CD4-positive, CD25-positive, alpha-beta regulatory T cell (primary cell): ENCODE measurements around the gene MINDY3. TPM values are rescaled to one million over a fixed set of nuclear protein-coding genes. Genes with fewer than 3 reads are reported as not detected.

Experiments used
- ATAC-seq, 2 donors: fragments of 150-1000 bp; cut with Tn5 transposase; one replicate each; pipeline ENCODE4 v1.10.0; 2021; ENCODE audit warnings: low read depth in 2 of 2, moderate number of reproducible peaks in 2 of 2, moderate library complexity in 1 of 2
- DNase-seq, 3 donors: peaks; one replicate each; pipeline versions ENCODE4 v3.0.0 to v3.0.0-alpha.2; 2012 to 2022; ENCODE audit warnings: mixed read lengths in 1 of 3
- H3K27ac ChIP-seq: one replicate; pipeline ENCODE4 v1.7.0; 2013; ENCODE audit warnings: mild to moderate bottlenecking, low read length; ENCODE audit not compliant: insufficient read depth, poor library complexity, severe bottlenecking
- H3K27me3 ChIP-seq: one replicate; pipeline ENCODE4 v1.7.0; 2013; ENCODE audit warnings: low read length; ENCODE audit not compliant: control insufficient read depth, insufficient read depth
- H3K36me3 ChIP-seq: one replicate; pipeline ENCODE4 v1.7.0; 2013; ENCODE audit warnings: mild to moderate bottlenecking, low read length, moderate library complexity; ENCODE audit not compliant: control insufficient read depth, insufficient read depth
- H3K4me1 ChIP-seq: 2 replicates; pipeline ENCODE4 v1.7.0; 2013; ENCODE audit warnings: mild to moderate bottlenecking, low read length; ENCODE audit not compliant: insufficient read depth, control insufficient read depth, poor library complexity, severe bottlenecking
- H3K4me3 ChIP-seq: one replicate; pipeline ENCODE4 v1.7.0; 2013; ENCODE audit warnings: low read depth, mild to moderate bottlenecking, low read length, moderate library complexity
- H3K9me3 ChIP-seq, 2 experiments: 1 replicate in 1 of 2; 2 replicates in 1 of 2; pipeline ENCODE4 v1.7.0; 2013; ENCODE audit warnings: low read length in 2 of 2, mild to moderate bottlenecking in 1 of 2, moderate library complexity in 1 of 2; ENCODE audit not compliant: control insufficient read depth in 2 of 2
- H3K27ac Mint-ChIP-seq, 3 donors: one replicate each; pipeline ENCODE4 v1.8.0; 2020 to 2022; ENCODE audit warnings: mild to moderate bottlenecking in 3 of 3, mixed read lengths in 3 of 3, moderate library complexity in 2 of 3
- H3K27me3 Mint-ChIP-seq: one replicate; pipeline ENCODE4 v1.8.0; 2022; ENCODE audit warnings: mild to moderate bottlenecking, mixed read lengths
- H3K36me3 Mint-ChIP-seq: one replicate; pipeline ENCODE4 v1.8.0; 2020; ENCODE audit warnings: mixed read lengths
- H3K4me1 Mint-ChIP-seq, 4 donors: one replicate each; pipeline ENCODE4 v1.8.0; 2020 to 2022; ENCODE audit warnings: mixed read lengths in 4 of 4, mild to moderate bottlenecking in 1 of 4
- H3K4me3 Mint-ChIP-seq, 4 donors: one replicate each; pipeline ENCODE4 v1.8.0; 2020 to 2022; ENCODE audit warnings: mild to moderate bottlenecking in 4 of 4, mixed read lengths in 4 of 4, moderate library complexity in 3 of 4
- H3K9me3 Mint-ChIP-seq, 7 donors: one replicate each; pipeline ENCODE4 v1.8.0; 2020 to 2022; ENCODE audit warnings: mixed read lengths in 7 of 7, mild to moderate bottlenecking in 3 of 7, moderate library complexity in 2 of 7
- polyA plus RNA-seq, 4 donors: library from polyadenylated mRNA; unstranded; fragments of 300-500 nt; fragmentation: Illumina TruSeq; gene quantifications; one replicate each; pipeline ENCODE4 v1.2.3, GENCODE V29; 2021
- total RNA-seq: library from RNA; stranded (reverse); gene quantifications from one replicate; pipeline ENCODE4 v1.2.3, GENCODE V29; 2022

The MINDY3 gene
- total RNA-seq (37.1 TPM), polyA plus RNA-seq (1 to 10 TPM; 5.5 to 7.2 (median 6.7) TPM)

DNA sequence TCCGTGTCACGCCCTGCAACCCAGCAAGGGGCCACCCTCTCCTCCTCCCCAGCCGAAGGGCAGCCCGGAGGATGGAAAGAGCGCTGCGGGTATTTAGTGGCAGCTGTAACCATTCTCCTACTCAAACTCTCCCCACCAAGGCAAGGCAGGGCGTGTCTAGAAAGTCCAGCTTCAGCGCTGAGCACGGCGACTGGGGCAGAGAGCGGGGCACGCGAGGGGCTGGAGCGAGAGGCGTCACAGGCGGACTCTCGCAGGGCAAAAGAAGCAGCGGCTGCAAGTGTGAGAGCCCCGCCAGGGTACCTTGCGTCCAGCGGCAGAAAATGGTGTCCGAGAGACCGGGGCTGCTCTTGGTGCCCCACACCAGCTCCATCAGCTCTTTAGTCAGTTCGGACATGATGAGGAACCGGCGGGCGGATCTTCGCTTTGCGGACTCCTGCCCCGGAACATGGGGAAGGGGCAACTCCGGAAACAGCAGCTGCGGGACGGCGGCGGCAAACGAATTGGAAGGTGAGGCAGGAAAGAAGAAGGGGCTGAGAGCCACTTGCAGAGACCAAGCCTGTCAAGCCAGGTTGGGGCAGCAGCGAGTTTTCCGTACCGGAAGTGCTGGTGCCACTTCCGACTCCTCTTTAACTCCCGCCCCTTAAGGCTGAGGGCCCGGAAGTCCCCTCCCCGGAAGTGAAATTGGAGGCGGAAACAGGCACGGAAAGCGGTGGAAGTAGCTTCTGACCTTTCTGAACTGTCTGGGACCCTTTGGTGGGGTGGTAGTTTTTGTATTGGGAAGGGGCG, at the start of gene MINDY3:
TSS of gene MINDY3 (minus strand) at position 602 of the 786 bp plus-strand sequence. CDS start at position 394, 208 bp downstream.
- peaks cover 35 to 45% (median 40%) of the 10 kb centered on the region in 4 donors for H3K4me1 Mint-ChIP-seq
- H3K36me3 ChIP-seq, result no peaks in the 10 kb centered on the region
- H3K4me3 Mint-ChIP-seq, result peak within 1 kb of the TSS; percentile 97 to 99 (median 97)
- H3K27me3 ChIP-seq, result peaks cover 6% of the 10 kb centered on the region
- H3K9me3 ChIP-seq, result no peaks in the 10 kb centered on the region
- peaks cover 10% of the 10 kb centered on the region for H3K36me3 Mint-ChIP-seq
- peak within 1 kb of the TSS; percentile 93 for H3K4me3 ChIP-seq
- peak within 1 kb of the TSS; percentile 89 to 96 (median 94) for H3K27ac Mint-ChIP-seq
- peak; percentile 73 to 94 (median 82) for DNase-seq
- peak within 1 kb of the TSS; percentile 64 for H3K27ac ChIP-seq
- H3K4me1 ChIP-seq, result peaks cover 25% of the 10 kb centered on the region
- H3K9me3 Mint-ChIP-seq, result peaks cover 0 to 7% (median 0%) of the 10 kb centered on the region in 7 donors
- peak; percentile 93 to 95 for ATAC-seq
- H3K27me3 Mint-ChIP-seq, result peaks cover 24% of the 10 kb centered on the region

DNA sequence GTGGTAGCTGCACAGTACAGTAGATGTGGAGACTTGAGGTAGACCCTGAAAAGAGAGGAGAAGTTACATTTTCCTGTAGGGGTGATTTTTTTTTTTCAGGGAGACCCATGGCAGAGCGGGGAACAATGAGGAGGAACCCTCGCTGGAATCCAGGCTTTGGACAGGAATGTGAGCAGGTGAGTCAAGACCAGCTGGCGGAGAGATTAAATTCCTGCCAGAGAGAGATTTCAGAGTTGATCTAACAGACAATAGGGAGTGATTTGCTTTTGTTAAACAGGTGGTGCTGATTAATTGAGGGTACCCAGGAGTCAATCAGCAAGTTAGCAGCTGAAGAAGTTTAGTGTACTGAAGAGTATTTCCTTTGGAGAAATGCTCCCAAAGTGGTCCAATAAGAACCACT, 41.6 kb upstream of the MINDY3 start:
- Mint-ChIP-seq H3K27ac (no peak overlapping the region), H3K4me3 (no peak overlapping the region), H3K36me3 (no peaks in the 10 kb centered on the region), H3K27me3 (peaks cover 4% of the 10 kb centered on the region), H3K9me3 (no peaks in the 10 kb centered on the region), H3K4me1 (peaks cover 0 to 2% (median 0%) of the 10 kb centered on the region in 4 donors)
- Histone ChIP-seq H3K4me3 (no peak overlapping the region), H3K27me3 (peaks cover 2% of the 10 kb centered on the region), H3K36me3 (no peaks in the 10 kb centered on the region), H3K27ac (no peak overlapping the region), H3K4me1 (no peaks in the 10 kb centered on the region), H3K9me3 (no peaks in the 10 kb centered on the region)
- ATAC-seq (no peak), DNase-seq (no peak)

DNA sequence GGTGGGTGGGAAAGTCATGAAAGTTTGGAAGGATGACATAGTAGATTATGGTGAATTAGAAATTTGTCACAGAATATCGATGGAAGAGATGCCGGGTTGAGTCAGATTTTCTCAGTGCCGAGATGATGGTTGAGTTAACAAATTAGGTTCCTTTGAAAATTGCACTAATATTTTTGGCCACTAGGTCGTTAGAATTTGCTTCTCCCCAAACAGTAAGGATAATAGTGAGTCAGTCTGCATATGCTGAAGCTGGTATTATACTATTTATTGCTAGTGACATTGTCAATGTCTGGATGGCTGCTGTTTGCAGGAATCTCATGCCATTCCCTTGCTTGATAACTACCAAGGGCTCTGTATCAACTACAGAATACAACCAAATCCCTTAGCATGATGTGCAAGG, 37.7 kb upstream of the MINDY3 start:
- H3K27me3 ChIP-seq, result peaks cover 6% of the 10 kb centered on the region
- Mint-ChIP-seq H3K4me1 (peaks cover 0 to 1% (median 0%) of the 10 kb centered on the region in 4 donors), H3K27me3 (peaks cover 15% of the 10 kb centered on the region), H3K4me3 (no peak overlapping the region), H3K36me3 (no peaks in the 10 kb centered on the region), H3K27ac (peak overlapping the region in 1 of 3 donors; percentile 22), H3K9me3 (peaks cover 0 to 2% (median 0%) of the 10 kb centered on the region in 7 donors)
- no peaks in the 10 kb centered on the region for H3K36me3 ChIP-seq
- H3K27ac ChIP-seq, result no peak overlapping the region
- H3K4me1 ChIP-seq, result no peaks in the 10 kb centered on the region
- H3K4me3 ChIP-seq, result no peak overlapping the region
- DNase-seq, result peak in 1 of 3 donors; percentile 26
- no peak for ATAC-seq
- H3K9me3 ChIP-seq, result no peaks in the 10 kb centered on the region

DNA sequence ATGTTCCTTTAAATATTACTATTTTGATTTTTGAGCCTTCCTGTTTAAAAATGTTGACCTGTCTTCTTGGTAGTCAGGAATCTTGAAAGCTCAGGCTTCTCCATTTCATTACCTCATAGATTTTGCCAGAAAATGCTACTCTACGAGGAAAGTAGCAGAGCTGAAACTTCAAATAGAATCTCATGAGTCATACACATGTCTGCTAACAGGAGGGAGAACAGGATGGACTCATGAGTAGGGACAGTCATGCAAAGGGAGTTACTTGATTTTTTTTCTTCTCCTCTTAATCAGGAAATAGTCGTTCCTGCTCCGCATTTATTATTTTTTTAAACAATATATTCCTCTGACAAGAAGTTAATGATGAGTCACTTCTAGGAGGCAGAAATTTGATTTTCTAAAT, 37.0 kb upstream of the MINDY3 start:
- H3K4me3 Mint-ChIP-seq, result no peak overlapping the region
- H3K27ac ChIP-seq, result no peak overlapping the region
- H3K9me3 Mint-ChIP-seq, result peaks cover 0 to 2% (median 0%) of the 10 kb centered on the region in 7 donors
- H3K27ac Mint-ChIP-seq, result no peak overlapping the region
- no peaks in the 10 kb centered on the region for H3K9me3 ChIP-seq
- DNase-seq (no peak), ATAC-seq (no peak)
- H3K36me3 ChIP-seq, result no peaks in the 10 kb centered on the region
- peaks cover 13% of the 10 kb centered on the region for H3K27me3 ChIP-seq
- H3K4me1 ChIP-seq, result no peaks in the 10 kb centered on the region
- no peaks in the 10 kb centered on the region for H3K36me3 Mint-ChIP-seq
- no peaks in the 10 kb centered on the region for H3K4me1 Mint-ChIP-seq
- H3K4me3 ChIP-seq, result no peak overlapping the region
- H3K27me3 Mint-ChIP-seq, result peaks cover 22% of the 10 kb centered on the region

DNA sequence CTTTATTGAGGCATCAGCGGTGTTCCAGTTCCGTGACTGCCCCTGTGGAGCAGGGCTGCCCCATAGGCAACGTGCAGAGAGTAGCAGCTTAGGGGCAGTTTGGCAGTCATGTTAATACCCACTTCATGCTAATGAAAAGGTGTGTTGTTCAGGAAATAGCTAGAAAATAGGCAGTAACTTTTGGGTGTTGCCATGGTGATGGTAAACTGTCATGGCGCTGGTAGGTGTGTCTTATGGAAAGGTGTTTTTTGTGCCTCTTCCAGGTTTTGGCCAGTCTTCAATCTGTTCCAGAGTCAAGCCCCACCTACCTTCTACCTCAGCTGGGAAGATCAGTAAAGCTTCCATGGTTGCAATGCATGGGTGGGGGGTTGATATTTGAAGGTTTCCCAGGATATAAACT, 36.3 kb upstream of the MINDY3 start:
- H3K27me3 ChIP-seq, result peaks cover 14% of the 10 kb centered on the region
- Mint-ChIP-seq H3K36me3 (no peaks in the 10 kb centered on the region), H3K4me1 (no peaks in the 10 kb centered on the region), H3K9me3 (peaks cover 0 to 2% (median 0%) of the 10 kb centered on the region in 7 donors), H3K4me3 (no peak overlapping the region), H3K27me3 (peaks cover 28% of the 10 kb centered on the region), H3K27ac (peak overlapping the region in 1 of 3 donors; percentile 6)
- no peak for DNase-seq
- H3K4me1 ChIP-seq, result no peaks in the 10 kb centered on the region
- no peaks in the 10 kb centered on the region for H3K36me3 ChIP-seq
- no peak for ATAC-seq
- no peaks in the 10 kb centered on the region for H3K9me3 ChIP-seq
- H3K27ac ChIP-seq, result no peak overlapping the region
- H3K4me3 ChIP-seq, result no peak overlapping the region

DNA sequence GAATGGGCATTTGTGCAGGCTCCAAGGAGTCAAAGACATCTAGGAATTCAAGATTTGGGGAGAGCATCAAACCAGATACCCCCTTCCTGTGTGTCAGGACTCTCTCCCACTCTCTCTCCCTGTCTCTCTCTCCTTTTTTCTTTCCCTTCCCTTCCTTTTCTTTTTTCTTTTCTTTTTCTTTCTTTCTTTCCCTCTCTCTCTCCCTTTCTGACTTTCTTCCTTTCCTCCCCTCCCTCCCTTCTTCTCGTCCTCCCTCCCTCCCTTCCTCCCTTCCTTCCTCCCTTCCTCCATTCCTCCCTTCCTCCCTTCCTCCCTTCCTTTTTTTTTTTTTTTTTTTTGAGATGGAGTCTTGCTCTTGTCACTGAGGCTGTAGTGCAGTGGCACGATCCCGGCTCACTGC, 24.1 kb upstream of the MINDY3 start:
- no peak overlapping the region for H3K4me3 ChIP-seq
- no peak overlapping the region for H3K27ac Mint-ChIP-seq
- H3K9me3 Mint-ChIP-seq, result peaks cover 0 to 2% (median 0%) of the 10 kb centered on the region in 7 donors
- H3K9me3 ChIP-seq, result no peaks in the 10 kb centered on the region
- ATAC-seq (no peak), DNase-seq (no peak)
- H3K4me1 ChIP-seq, result no peaks in the 10 kb centered on the region
- peaks cover 50% of the 10 kb centered on the region for H3K27me3 Mint-ChIP-seq
- H3K36me3 ChIP-seq, result no peaks in the 10 kb centered on the region
- H3K36me3 Mint-ChIP-seq, result no peaks in the 10 kb centered on the region
- H3K27ac ChIP-seq, result no peak overlapping the region
- H3K4me1 Mint-ChIP-seq, result no peaks in the 10 kb centered on the region
- peaks cover 18% of the 10 kb centered on the region for H3K27me3 ChIP-seq
- H3K4me3 Mint-ChIP-seq, result no peak overlapping the region

DNA sequence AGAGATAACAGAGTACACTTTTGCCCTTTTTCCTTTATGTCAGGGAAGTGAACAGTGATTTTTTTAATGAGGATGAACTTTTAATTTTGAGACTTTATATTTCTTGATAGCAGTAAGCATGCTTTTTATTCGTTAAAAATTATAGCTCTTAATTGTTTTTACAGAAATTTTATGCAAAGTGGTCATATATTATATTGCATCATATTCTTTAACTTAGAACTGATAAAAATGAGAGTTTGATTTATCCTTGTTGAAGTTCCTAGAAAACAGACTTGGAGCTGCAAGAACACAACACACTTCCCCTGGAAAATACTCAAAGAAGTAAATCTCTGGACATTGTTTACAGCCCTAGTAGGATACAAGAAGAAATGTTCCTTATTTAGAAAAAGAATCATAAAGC, 21.2 kb upstream of the MINDY3 start:
- Histone ChIP-seq H3K27me3 (peaks cover 18% of the 10 kb centered on the region), H3K27ac (no peak overlapping the region), H3K36me3 (no peaks in the 10 kb centered on the region), H3K4me1 (no peaks in the 10 kb centered on the region), H3K4me3 (no peak overlapping the region), H3K9me3 (no peaks in the 10 kb centered on the region)
- Mint-ChIP-seq H3K27me3 (peaks cover 36% of the 10 kb centered on the region), H3K4me1 (no peaks in the 10 kb centered on the region), H3K27ac (no peak overlapping the region), H3K36me3 (no peaks in the 10 kb centered on the region), H3K9me3 (peaks cover 0 to 2% (median 0%) of the 10 kb centered on the region in 7 donors), H3K4me3 (no peak overlapping the region)
- DNase-seq (no peak), ATAC-seq (no peak)

DNA sequence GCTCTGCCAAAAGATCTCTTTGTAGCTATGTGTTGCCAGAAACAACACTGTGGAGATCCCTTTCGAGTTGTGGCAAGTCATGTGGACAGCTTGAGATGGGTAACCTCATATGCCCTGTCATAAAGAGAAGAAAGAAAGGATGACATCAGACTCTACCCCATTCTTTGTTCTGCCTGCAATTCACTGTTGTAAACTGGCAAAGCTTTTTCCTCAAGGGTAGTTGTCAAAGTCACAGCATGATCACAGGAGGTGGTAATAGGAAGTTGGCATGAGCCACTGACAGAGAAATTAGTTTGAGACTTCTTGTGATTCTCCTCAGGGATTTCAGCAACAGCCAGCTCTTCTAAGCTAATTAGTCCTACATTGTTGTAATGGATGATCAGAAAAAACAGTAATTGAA, 19.4 kb upstream of the MINDY3 start:
- no peak overlapping the region for H3K27ac ChIP-seq
- H3K4me3 ChIP-seq, result no peak overlapping the region
- no peaks in the 10 kb centered on the region for H3K36me3 ChIP-seq
- no peaks in the 10 kb centered on the region for H3K4me1 Mint-ChIP-seq
- no peaks in the 10 kb centered on the region for H3K36me3 Mint-ChIP-seq
- H3K9me3 ChIP-seq, result no peaks in the 10 kb centered on the region
- H3K27me3 Mint-ChIP-seq, result peaks cover 54% of the 10 kb centered on the region
- H3K4me3 Mint-ChIP-seq, result no peak overlapping the region
- H3K27ac Mint-ChIP-seq, result no peak overlapping the region
- peaks cover 0 to 5% (median 0%) of the 10 kb centered on the region in 7 donors for H3K9me3 Mint-ChIP-seq
- no peaks in the 10 kb centered on the region for H3K4me1 ChIP-seq
- ATAC-seq, result no peak
- peaks cover 13% of the 10 kb centered on the region for H3K27me3 ChIP-seq
- DNase-seq, result no peak
